K562 (cell line): ENCODE data around the gene DAGLB. TPM values are rescaled to one million over a fixed set of nuclear protein-coding genes. Genes with fewer than 3 reads are reported as not detected.
A peak's percentile ranks its signal among the peaks of the same experiment; 100 is the strongest.

Experiments used
- BRD9 ChIP-seq: fragments of 450-650 bp; IDR thresholded peaks from 2 replicates; pipeline ENCODE4 v1.6.1; 2018; ENCODE audit warnings: low read depth; ENCODE audit not compliant: partially characterized antibody
- EP400 ChIP-seq: fragments of 450-650 bp; IDR thresholded peaks from 2 replicates; pipeline ENCODE4 v1.6.1; 2017; ENCODE audit warnings: antibody characterized with exemption, mild to moderate bottlenecking, moderate library complexity
- FOXA3 ChIP-seq, 2 experiments: fragments of 450-650 bp in 1 of 2; sonication (generic) in 1 of 2; formaldehyde crosslinking; IDR thresholded peaks in 1 of 2; conservative IDR thresholded peaks in 1 of 2; 2 replicates each; pipeline versions ENCODE4 v1.4.0 to v1.8.0; 2020 to 2022; ENCODE audit warnings: mild to moderate bottlenecking in 2 of 2, missing genetic modification reagents in 1 of 2
- HNRNPLL ChIP-seq: fragments of 200-400 bp; formaldehyde crosslinking; IDR thresholded peaks from 2 replicates; pipeline ENCODE4 v1.6.1; 2017; ENCODE audit warnings: low read length, low read depth, mild to moderate bottlenecking; ENCODE audit not compliant: poor library complexity, severe bottlenecking
- MTA2 ChIP-seq: fragments of 450-650 bp; IDR thresholded peaks from 2 replicates; pipeline ENCODE4 v1.6.1; 2016; ENCODE audit warnings: low read depth
- NFYB ChIP-seq: IDR thresholded peaks from 2 replicates; pipeline ENCODE4 v1.6.1; 2011; ENCODE audit warnings: mild to moderate bottlenecking, moderate library complexity; ENCODE audit not compliant: insufficient read length; ENCODE audit errors: extremely low read depth
- NR2C2 ChIP-seq, 2 experiments: fragments of 200-800 bp in 1 of 2; sonication (Bioruptor generic) in 1 of 2; sonication (generic) in 1 of 2; formaldehyde crosslinking in 1 of 2; IDR thresholded peaks; 2 replicates each; pipeline versions ENCODE4 v1.6.1 to v1.8.0; 2016 to 2022; ENCODE audit warnings: mild to moderate bottlenecking in 1 of 2, missing compliant biosample characterization in 1 of 2, missing genetic modification characterization in 1 of 2, missing genetic modification reagents in 1 of 2
- PHF21A ChIP-seq: fragments of 450-650 bp; IDR thresholded peaks from 2 replicates; pipeline ENCODE4 v1.6.1; 2017; ENCODE audit warnings: low read depth, borderline replicate concordance
- PPARD ChIP-seq: fragments of 250-450 bp; sonication (Bioruptor Pico); IDR thresholded peaks from 2 replicates; pipeline ENCODE4 v1.8.0; 2022; ENCODE audit warnings: inconsistent platforms, mild to moderate bottlenecking, moderate library complexity
- RCOR1 ChIP-seq, 2 experiments: IDR thresholded peaks; 2 replicates each; pipeline ENCODE4 v1.6.1; 2012; ENCODE audit warnings: low read depth in 2 of 2, low read length in 2 of 2, borderline replicate concordance in 1 of 2, improper control_type of control experiment in 1 of 2
- SNRNP70 ChIP-seq: fragments of 200-400 bp; formaldehyde crosslinking; optimal IDR thresholded peaks from 2 replicates; pipeline ENCODE3; 2017; ENCODE audit warnings: low read depth, low read length
- TBP ChIP-seq: optimal IDR thresholded peaks from 2 replicates; pipeline ENCODE3; 2011; ENCODE audit warnings: low read depth, low read length, improper control_type of control experiment
- ZNF165 ChIP-seq: fragments of 250-450 bp; sonication (Bioruptor Pico); IDR thresholded peaks from 2 replicates; pipeline ENCODE4 v1.4.0; 2020; ENCODE audit warnings: borderline replicate concordance
- ZNF41 ChIP-seq: fragments of 250-450 bp; sonication (Bioruptor Pico); conservative IDR thresholded peaks from 2 replicates; pipeline ENCODE4 v1.4.0; 2020; ENCODE audit warnings: mild to moderate bottlenecking
- ZNF668 ChIP-seq: fragments of 250-450 bp; sonication (Bioruptor Pico); IDR thresholded peaks from 2 replicates; pipeline ENCODE4 v1.8.0; 2022; ENCODE audit warnings: mild to moderate bottlenecking, inconsistent platforms
- polyA plus RNA-seq, 8 experiments: library from polyadenylated mRNA; depleted of rRNA in 4 of 8; stranded (reverse) in 5 of 8; unstranded in 3 of 8; fragments of >200 nt; fragmentation: Nextera tagmentation in 2 of 8; fragmentation: Illumina TruSeq in 1 of 8; extraction: Ambion mirVana in 2 of 8; extraction: Trizol in 1 of 8; gene quantifications; 2 replicates each; pipeline versions ENCODE4 v1.2.1 to v1.2.3, GENCODE V29; 2011 to 2014; ENCODE audit warnings: inconsistent platforms in 1 of 8, missing spikeins in 1 of 8
- total RNA-seq, 7 experiments: library from RNA; depleted of rRNA in 6 of 7; stranded (reverse); fragments of >200 nt in 6 of 7; fragmentation: Illumina TruSeq in 2 of 7; extraction: Trizol in 2 of 7; gene quantifications; 2 replicates each; pipeline versions ENCODE4 v1.2.1 to v1.2.3, GENCODE V29; 2011 to 2021; ENCODE audit warnings: low replicate concordance in 1 of 7
- TF ChIP-seq, protein P1 (sequence below), 2 experiments: fragments of 450-650 bp; IDR thresholded peaks; 2 replicates each; pipeline ENCODE4 v1.6.1; 2016; ENCODE audit warnings: mild to moderate bottlenecking in 2 of 2, borderline replicate concordance in 1 of 2, low read depth in 1 of 2, moderate library complexity in 1 of 2
- TF ChIP-seq, protein P2 (sequence below): sonication (generic); formaldehyde crosslinking; IDR thresholded peaks from 2 replicates; pipeline ENCODE4 v1.8.1; 2023; ENCODE audit warnings: mild to moderate bottlenecking, missing genetic modification reagents

The DAGLB gene
- total and polyA plus RNA-seq, 9 of the 15 experiments (the other 6 are each of a cell fraction or from before 2014, with no cell fraction given) = 0.92 to 16.4 (median 9.3) TPM

DNA sequence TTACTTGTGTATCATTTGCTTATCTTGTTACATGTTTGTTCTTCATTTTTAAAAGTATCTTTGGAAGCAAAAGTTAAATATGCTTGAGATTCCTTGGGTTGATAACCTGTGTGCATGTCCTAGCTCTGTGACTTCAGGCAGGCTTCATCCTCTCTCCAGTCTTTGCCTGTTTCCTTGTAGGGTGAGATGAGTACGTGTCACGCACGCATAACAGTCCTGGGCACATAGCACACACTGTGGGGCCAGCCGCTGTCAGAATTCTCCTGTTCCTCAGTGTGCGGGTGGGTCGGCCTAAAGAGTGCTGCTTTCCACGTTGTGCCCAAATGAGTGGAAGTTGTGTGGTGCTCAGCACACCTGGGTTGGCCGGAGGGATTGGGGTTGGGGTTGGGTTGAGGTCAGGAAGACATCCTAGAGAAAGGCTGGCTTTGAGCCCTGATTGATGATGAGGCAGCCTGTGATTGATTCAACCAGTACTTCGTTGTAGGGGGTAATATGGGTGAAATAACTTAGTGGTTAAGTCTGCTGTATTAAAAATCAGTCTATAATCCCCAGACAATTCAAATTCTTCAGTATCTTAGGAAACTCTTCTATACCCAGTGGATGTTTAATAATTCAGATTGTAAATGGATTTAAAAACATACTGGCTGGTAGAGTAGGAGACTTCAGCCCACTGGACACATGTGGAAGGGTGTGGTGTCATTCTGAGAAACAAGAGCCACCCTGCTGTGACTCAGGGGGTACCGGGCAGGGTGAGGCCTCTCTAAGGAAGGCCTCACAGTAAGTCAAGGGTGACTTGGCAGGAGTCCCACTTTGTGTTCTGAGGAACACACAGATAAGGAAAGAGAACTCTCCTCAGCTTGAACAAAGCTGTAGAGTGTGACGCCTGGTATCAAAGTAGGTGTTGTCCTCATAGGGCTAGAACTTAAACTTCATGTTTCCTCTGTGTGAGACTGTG, 54.8 kb downstream of the DAGLB start (continued):
- TF ChIP-seq, protein P1, sequence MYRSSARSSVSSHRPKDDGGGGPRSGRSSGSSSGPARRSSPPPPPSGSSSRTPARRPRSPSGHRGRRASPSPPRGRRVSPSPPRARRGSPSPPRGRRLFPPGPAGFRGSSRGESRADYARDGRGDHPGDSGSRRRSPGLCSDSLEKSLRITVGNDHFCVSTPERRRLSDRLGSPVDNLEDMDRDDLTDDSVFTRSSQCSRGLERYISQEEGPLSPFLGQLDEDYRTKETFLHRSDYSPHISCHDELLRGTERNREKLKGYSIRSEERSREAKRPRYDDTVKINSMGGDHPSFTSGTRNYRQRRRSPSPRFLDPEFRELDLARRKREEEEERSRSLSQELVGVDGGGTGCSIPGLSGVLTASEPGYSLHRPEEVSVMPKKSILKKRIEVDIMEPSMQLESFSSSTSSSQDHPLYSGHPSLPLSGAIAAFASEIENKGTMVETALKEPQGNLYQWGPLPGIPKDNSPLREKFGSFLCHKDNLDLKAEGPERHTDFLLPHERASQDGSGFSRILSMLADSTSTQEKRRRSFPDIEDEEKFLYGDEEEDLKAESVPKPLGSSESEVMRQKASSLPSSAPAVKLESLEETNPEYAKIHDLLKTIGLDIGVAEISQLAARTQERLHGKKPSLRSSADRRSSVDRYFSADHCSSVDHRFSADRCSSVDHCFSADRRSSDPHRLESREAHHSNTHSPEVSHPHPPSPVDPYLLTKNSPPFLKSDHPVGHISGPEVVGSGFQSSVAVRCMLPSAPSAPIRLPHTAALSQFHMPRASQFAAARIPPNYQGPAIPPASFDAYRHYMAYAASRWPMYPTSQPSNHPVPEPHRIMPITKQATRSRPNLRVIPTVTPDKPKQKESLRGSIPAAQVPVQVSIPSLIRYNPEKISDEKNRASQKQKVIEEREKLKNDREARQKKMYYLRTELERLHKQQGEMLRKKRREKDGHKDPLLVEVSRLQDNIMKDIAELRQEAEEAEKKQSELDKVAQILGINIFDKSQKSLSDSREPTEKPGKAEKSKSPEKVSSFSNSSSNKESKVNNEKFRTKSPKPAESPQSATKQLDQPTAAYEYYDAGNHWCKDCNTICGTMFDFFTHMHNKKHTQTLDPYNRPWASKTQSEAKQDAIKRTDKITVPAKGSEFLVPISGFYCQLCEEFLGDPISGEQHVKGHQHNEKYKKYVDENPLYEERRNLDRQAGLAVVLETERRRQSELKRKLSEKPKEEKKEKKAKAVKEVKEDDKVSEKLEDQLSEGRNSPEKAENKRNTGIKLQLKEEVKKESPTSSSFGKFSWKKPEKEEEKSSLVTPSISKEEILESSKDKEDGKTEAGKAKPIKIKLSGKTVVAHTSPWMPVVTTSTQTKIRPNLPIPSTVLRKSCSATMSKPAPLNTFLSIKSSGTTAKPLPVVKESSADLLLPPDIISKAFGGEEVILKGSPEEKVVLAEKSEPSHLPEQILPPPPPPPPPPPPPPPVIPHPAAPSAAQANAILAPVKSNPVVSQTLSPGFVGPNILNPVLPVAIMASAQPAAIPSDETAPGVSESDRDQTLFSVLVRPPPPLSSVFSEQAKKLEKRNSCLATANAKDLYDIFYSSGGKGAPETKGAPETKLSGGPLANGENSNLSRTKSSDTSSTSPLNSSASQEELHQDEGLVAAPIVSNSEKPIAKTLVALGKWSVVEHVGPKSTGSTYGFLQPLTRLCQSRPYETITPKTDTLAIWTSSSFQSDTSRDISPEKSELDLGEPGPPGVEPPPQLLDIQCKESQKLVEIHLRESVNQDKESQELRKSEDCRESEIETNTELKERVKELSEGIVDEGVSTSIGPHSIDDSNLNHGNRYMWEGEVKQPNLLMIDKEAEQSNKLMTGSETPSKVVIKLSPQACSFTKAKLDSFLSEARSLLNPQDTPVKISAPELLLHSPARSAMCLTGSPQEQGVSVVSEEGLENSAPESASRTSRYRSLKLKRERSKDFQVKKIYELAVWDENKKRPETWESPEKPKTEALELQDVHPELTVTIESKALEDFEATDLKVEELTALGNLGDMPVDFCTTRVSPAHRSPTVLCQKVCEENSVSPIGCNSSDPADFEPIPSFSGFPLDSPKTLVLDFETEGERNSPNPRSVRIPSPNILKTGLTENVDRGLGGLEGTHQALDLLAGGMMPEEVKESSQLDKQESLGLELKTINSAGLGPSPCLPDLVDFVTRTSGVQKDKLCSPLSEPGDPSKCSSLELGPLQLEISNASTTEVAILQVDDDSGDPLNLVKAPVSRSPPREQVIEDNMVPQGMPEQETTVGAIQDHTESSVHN (IDR thresholded peaks at IDR 0.05; ENCODE audit: borderline replicate concordance in 1 of 2, low read depth in 1 of 2) = no peak
- TF ChIP-seq FOXA3 (CRISPR knock-in tag; conservative IDR thresholded peaks at IDR 0.05 in 1 of 2, IDR thresholded peaks at IDR 0.05 in 1 of 2) (no peak), BRD9 (no peak), PPARD (CRISPR knock-in tag) (no peak), HNRNPLL (no peak), ZNF165 (CRISPR knock-in tag) (no peak), SNRNP70 (no peak), NFYB (no peak), RCOR1 (IDR thresholded peaks at IDR 0.05; ENCODE audit: borderline replicate concordance in 1 of 2, low read depth in 2 of 2, low read length in 2 of 2) (peak; percentile 28 to 89; a peak in 3 of 4 replicates), ZNF41 (CRISPR knock-in tag) (0 out of 2 replicates have a peak, but pooled peaks have one; percentile 1), ZNF668 (CRISPR knock-in tag) (no peak), MTA2 (peak; percentile 44), EP400 (peak; percentile 75), TBP (peak; percentile 42), PHF21A (no peak), NR2C2 (CRISPR knock-in tag; IDR thresholded peaks at IDR 0.05) (no peak), NR2C2 (tag; IDR thresholded peaks at IDR 0.05) (peak; percentile 89)
- TF ChIP-seq, protein P2, sequence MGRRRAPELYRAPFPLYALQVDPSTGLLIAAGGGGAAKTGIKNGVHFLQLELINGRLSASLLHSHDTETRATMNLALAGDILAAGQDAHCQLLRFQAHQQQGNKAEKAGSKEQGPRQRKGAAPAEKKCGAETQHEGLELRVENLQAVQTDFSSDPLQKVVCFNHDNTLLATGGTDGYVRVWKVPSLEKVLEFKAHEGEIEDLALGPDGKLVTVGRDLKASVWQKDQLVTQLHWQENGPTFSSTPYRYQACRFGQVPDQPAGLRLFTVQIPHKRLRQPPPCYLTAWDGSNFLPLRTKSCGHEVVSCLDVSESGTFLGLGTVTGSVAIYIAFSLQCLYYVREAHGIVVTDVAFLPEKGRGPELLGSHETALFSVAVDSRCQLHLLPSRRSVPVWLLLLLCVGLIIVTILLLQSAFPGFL (CRISPR knock-in tag) = no peak
